Midbrain (tissue), 1 donor: ENCODE measurements around the gene LRWD1.
"Not testable (repeated sequence)": the region's sequence is repeated elsewhere in the genome, so short reads cannot be mapped to it uniquely, and the experiment has no call there.

Source experiments
- DNase-seq: peaks from one replicate; lab custom pipeline; 2025; lab: John Stamatoyannopoulos, UW

LRWD1 gene

GRCh38 chr7:102468478-102469350 is 3.9 kb downstream of the LRWD1 start:
- no peak for DNase-seq

- DNase-seq = no peak
These were observed 4.7 kb downstream of the LRWD1 start for GRCh38 chr7:102469351-102469971.

GRCh38 chr7:102469972-102470825 is 5.4 kb downstream of the LRWD1 start:
- DNase-seq = no peak

GRCh38 chr7:102471791-102472125 is 7.0 kb downstream of the LRWD1 start:
- DNase-seq = no peak

GRCh38 chr7:102472126-102473041 is 7.6 kb downstream of the LRWD1 start:
- DNase-seq = no peak

- DNase-seq = peak; percentile 38
These were observed 8.6 kb downstream of the LRWD1 start for GRCh38 chr7:102473271-102473991.

- not testable (repeated sequence) for DNase-seq
These were observed 9.3 kb downstream of the LRWD1 start for GRCh38 chr7:102474116-102474515.

- DNase-seq = not testable (repeated sequence)
These were observed 10.1 kb downstream of the LRWD1 start for GRCh38 chr7:102474736-102475435.

- not testable (repeated sequence) for DNase-seq
These were observed 13.8 kb downstream of the LRWD1 start, which contains the start of gene POLR2J for GRCh38 chr7:102478314-102479208. Gene POLR2J (minus strand): TSS chr7:102478922. CDS start chr7:102478860, 62 bp downstream.

GRCh38 chr7:102479209-102479584 is 14.4 kb downstream of the LRWD1 start:
- not testable (repeated sequence) for DNase-seq

- not testable (repeated sequence) for DNase-seq
These were observed 15.3 kb downstream of the LRWD1 start for GRCh38 chr7:102479982-102480637.

- not testable (repeated sequence) for DNase-seq
These were observed 17.2 kb downstream of the LRWD1 start for GRCh38 chr7:102481962-102482361.

GRCh38 chr7:102484317-102484716 is 19.5 kb downstream of the LRWD1 start:
- DNase-seq = not testable (repeated sequence)

- DNase-seq = not testable (repeated sequence)
These were observed 25.8 kb downstream of the LRWD1 start for GRCh38 chr7:102490529-102491075.

- DNase-seq = not testable (repeated sequence)
These were observed 28.6 kb downstream of the LRWD1 start for GRCh38 chr7:102493220-102493935.

- not testable (repeated sequence) for DNase-seq
These were observed 29.2 kb downstream of the LRWD1 start for GRCh38 chr7:102494026-102494425.

- DNase-seq = not testable (repeated sequence)
These were observed 29.8 kb downstream of the LRWD1 start for GRCh38 chr7:102494473-102495149.
